ENCODE results near the gene KCNH6.

KCNH6 gene

GRCh38 chr17:63514974-63515373, 8.2 kb upstream of the KCNH6 start:
- no peak for DNase-seq

GRCh38 chr17:63515426-63515825, 7.7 kb upstream of the KCNH6 start:
- DNase-seq, result no peak

GRCh38 chr17:63516910-63517824, 6.0 kb upstream of the KCNH6 start:
- no peak for DNase-seq

- no peak for DNase-seq
These were observed 5.2 kb upstream of the KCNH6 start for GRCh38 chr17:63517825-63518534.

GRCh38 chr17:63519116-63519881, 3.9 kb upstream of the KCNH6 start:
- no peak for DNase-seq

DNA sequence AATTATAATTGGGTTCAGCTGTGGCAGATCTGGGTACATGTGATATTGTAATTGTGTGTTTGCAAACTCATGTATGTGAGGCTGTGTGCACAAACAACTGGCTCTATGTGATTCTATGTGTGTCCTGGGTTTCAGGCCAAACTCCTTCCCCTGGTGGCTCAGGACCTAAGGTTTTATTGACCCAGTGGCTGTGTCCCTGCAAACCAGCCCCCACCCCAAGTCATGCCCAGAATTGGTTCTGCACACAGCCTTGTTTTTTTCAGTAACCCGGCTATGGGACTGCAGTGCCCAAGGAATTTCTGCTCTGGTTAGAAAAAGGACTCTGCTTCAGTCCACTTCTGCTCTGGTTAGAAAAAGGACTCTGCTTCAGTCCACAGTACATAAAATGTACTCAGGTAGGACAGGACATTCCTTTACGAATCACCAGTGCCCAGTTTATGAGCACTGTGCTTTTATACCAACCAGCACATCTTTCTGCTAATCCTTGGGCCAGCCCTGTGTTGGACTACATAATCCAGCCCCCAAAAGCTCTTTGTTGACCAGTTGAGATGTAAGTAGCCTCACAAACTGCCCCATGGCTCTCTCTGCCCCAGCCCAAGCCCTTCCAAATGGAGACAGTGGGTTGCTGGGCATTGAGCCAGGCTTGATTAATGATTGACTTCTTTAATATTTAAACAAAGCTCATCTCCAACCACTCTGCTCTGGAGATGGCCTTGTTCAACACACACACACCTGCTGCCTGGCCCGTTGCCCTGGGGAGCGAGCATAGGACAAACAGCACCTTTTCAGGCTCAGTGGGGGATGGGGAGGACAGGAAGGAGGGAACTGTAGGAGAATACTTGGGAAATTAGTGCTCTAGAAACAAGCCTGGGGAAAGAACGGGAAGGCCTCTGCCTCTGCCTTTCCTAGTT, 2.9 kb upstream of the KCNH6 start:
- DNase-seq, result no peak

DNA sequence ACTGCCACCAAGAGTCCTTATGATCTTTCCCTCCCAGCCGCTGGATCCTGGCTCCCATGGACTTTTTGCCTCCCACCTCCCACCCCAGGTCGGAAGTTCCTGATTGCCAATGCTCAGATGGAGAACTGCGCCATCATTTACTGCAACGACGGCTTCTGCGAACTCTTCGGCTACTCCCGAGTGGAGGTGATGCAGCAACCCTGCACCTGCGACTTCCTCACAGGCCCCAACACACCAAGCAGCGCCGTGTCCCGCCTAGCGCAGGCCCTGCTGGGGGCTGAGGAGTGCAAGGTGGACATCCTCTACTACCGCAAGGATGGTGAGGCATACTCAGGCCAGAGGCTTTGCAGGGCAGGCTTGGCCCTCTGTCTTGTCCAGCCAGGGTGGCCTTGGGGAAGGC, 893 bp downstream of the KCNH6 start:
- no peak for DNase-seq

DNA sequence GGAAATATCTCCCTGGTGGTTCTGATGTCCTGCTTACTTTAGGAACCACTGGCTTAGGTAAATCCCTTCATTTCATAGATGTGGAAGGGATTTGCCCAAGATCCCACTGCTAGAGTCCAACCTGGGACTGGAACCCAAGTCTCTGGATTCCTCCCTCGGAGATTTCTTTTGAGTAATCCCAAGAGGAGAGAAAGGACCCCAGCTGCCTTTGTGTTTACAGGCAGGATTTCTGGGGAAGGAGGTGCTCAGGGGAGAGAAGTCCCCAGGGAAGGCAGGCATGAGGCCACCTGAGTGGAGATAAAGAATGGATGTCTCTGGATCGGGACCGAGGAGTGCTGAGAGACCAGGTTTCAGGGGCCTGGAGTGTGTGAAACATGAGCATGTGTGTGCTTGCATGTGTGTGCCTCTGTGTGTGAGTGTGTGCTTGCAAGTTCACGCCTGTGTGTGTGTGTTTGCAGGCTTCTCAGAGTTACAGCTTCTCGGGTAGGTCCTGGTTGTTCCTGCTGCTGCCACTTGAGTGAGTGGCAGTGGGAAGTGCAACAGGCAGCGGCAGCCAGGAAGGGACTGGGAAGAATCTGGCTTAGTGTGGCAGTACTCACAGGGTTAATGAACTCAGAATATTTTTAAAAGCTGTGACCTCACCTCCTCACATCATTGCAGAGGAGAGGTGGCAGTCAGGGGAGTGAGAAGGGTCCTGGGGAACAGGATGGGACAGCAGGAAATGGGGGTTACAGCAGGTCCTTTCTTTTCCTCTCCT, 2.2 kb downstream of the KCNH6 start:
- DNase-seq, result no peak

GRCh38 chr17:63526861-63527260, 3.7 kb downstream of the KCNH6 start:
- no peak for DNase-seq

DNA sequence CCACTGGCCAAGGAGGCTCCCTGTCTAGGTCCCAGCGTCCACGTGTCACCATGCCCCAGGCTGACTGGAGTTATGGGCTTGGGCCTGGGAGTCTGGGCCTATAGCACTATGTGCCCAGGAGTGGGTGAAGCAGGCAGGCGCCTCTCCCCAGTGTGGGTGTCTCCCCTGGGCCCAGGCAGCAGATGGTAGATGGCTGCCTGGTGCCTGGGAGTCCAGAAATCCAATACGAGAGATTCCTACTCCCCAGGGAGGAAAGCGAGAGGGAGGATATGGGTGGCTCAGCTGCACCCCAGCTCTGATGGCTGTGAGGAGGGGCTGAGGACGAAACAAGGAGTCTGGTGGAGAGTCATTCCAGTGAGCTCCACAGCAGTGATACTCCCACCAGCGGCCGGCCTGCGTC, 5.0 kb downstream of the KCNH6 start:
- no peak for DNase-seq

DNA sequence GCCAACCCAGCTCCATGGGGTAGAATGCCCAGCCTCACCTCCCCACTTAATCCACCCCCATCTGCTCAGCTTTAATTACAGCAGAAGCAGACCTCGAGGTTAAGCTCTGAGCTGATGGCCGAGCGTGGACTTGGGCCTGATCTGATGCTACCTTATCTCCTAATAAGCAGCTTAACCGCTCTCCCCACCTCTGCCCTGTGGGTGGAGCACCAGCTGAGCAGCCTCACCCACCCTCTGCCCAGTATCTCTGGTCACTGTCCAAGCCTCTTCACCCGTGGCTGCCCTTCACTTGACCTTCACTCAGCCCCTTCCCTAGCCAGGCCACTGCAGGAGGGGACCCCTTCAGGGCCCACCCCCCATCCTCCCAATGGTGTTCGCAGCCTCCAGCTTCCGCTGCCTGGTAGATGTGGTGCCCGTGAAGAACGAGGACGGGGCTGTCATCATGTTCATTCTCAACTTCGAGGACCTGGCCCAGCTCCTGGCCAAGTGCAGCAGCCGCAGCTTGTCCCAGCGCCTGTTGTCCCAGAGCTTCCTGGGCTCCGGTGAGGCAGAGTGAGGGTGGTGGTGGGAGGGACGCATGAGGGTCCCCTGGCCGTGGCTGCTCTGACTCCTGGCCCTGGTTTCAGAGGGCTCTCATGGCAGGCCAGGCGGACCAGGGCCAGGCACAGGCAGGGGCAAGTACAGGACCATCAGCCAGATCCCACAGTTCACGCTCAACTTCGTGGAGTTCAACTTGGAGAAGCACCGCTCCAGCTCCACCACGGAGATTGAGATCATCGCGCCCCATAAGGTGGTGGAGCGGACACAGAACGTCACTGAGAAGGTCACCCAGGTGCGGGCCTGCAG, 6.8 kb downstream of the KCNH6 start:
- no peak for DNase-seq

DNA sequence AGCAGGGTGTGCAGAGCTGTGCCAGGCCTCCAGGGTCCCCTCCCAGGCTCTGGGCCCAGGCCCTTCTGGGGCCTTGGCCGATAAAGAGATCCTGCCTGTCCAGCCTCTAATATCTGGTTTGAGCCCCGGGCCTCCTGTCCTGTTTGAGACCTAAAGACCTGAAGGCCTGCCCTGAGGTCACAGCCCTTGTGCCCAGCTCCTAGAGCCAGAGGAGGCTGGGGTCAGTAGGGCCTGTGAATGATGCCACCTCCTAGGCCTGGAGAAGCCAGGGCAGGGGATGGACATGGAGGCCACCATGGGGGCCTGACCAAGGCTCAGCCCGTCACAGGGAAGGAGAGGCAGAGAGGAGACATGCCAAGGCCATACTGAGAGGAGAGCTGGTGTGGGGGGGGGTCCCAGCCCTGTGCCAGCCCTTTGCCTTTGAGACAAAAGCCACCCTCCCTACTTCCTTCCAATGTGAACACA, 7.4 kb downstream of the KCNH6 start:
- no peak for DNase-seq

- DNase-seq, result no peak
These were observed 8.1 kb downstream of the KCNH6 start for GRCh38 chr17:63531022-63531965.

DNA sequence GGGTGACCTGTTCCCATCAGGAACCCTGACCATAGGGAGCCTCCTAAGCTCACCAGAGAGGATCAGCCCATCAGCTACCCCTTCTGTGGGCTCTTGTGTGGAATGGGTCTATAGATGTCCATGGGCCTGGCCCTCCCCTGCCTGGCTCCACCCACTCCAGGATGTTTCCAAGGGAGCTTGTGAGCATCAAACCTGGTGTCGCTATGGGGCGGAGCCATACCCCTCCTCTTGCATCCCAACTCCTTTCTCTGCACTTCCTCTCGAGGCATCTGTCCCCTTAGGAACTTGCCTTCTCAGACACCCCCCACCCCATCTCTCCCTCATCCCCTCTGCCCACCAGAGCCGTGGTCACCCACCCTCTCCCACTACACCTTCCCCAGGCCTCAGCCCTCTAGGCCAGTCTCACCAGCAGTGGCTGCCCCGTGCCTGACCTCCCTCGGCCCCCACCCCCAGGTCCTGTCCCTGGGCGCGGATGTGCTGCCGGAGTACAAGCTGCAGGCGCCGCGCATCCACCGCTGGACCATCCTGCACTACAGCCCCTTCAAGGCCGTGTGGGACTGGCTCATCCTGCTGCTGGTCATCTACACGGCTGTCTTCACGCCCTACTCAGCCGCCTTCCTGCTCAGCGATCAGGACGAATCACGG, 10.4 kb downstream of the KCNH6 start:
- DNase-seq, result no peak

DNA sequence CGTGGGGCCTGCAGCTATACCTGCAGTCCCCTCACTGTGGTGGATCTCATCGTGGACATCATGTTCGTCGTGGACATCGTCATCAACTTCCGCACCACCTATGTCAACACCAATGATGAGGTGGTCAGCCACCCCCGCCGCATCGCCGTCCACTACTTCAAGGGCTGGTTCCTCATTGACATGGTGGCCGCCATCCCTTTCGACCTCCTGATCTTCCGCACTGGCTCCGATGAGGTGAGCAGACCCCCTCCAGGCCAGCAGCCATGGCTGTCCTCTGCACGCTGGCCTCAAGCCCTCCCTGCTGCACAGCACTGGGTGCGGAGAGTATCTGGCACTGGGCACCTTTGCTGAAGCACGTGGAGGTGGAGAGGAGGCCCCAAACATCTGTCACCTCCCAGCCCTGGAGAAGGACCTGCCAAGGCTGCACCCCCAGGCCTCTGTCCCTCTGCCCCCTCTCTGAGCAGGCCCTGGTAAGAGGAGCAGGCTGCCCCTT, 11.0 kb downstream of the KCNH6 start:
- DNase-seq, result no peak

DNA sequence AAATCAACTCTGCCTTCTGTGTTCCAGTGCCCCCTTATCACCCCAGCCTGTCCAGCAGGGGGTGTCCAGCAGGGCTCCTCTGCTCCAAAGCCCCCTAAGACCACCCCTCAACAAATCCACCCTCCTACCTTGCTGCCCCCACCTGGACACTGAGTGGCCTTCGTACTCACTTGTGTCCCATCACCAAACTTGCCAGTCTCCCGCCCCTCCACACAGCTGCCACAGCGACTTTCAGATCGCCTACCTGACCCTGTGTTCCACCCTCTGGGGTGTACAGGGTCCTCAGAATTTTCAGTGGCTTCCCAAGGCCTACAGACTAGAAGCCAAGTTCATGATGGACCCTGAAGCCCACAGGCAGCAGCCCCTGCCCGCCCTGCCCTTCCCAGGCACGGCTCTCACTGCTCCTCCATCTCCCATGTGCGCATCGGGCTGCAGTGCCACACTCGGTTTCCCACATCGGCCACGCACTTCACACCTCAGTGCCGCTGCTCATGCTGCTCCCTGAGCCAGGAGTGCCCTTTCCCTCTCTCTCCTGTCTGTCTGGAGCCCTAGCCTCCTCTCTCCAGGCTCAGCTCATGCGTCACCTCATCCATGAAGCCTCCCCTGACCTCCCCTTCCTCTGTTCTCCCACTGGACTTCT, 11.8 kb downstream of the KCNH6 start:
- DNase-seq, result no peak

GRCh38 chr17:63535640-63536039, 12.5 kb downstream of the KCNH6 start:
- DNase-seq, result no peak

DNA sequence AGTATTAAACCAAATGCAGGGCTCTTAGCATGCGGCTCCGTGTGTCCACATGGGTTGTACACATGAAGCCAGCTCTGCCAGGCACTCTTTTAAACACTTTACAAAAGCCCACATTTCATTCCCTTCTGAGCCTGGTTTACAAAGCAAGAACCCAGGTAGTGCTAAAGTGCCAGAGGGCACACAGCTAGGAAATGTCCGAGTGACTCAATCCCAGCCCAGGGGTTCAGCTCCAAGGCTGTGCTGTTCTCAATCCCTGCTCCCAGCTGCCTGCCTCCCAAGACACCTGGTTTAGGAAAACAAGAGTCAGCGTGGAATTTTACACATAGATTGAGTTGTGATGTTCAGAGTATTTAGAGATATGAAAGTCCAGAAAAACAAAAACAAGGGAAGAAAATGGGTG, 13.8 kb downstream of the KCNH6 start:
- DNase-seq, result no peak
